CD1c-positive myeloid dendritic cell (primary cell): ENCODE measurements around the gene GDF11.
"Not testable (repeated sequence)": the region's sequence is repeated elsewhere in the genome, so short reads cannot be mapped to it uniquely, and the experiment has no call there.

Source experiments
- DNase-seq: peaks from one replicate; pipeline ENCODE4 v3.0.0-alpha.2; 2016; ENCODE audit errors: extremely low spot score

The GDF11 gene

DNA sequence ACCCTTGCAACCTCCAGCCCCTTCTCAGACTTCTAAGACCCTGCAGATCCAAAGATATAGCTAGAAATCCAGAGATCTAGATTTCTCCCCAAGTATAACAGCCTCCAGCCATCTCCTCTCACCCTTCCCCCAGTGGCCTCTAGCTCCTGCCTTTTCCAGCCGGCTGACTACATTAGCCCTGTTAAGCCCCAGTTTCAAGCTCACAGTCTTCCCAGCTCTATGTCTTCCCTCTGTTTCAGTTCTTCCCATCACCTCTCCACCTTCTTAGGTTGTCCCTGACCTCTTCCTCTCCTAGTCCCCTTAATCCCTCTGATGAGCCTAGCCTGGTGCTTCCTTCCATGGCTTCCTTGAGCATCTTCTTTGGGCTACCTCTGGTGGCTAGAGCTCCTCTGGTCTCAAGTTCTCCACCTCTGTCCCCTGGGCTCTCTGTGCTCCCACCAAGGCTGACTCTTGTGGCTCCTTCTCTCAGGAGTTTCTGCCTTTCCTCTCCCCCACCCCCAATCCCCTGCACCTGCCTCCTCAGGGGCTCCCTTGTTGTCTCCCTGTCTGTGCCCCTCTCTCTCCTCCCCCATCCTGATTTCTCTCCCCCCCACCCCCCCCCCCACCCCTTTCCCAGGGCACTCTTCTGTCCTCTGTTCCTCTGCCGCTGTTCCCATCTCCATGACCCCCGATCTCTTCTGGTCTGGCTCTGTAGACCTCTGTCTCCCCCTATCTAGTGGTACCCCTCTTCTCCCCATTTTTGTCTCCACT lies 816 bp upstream of the GDF11 start:
- DNase-seq = no peak

- peak; percentile 61 for DNase-seq
These were observed 751 bp downstream of the GDF11 start for GRCh38 chr12:55743406-55744339.

GRCh38 chr12:55744340-55745030 lies 1.6 kb downstream of the GDF11 start:
- DNase-seq = no peak

DNA sequence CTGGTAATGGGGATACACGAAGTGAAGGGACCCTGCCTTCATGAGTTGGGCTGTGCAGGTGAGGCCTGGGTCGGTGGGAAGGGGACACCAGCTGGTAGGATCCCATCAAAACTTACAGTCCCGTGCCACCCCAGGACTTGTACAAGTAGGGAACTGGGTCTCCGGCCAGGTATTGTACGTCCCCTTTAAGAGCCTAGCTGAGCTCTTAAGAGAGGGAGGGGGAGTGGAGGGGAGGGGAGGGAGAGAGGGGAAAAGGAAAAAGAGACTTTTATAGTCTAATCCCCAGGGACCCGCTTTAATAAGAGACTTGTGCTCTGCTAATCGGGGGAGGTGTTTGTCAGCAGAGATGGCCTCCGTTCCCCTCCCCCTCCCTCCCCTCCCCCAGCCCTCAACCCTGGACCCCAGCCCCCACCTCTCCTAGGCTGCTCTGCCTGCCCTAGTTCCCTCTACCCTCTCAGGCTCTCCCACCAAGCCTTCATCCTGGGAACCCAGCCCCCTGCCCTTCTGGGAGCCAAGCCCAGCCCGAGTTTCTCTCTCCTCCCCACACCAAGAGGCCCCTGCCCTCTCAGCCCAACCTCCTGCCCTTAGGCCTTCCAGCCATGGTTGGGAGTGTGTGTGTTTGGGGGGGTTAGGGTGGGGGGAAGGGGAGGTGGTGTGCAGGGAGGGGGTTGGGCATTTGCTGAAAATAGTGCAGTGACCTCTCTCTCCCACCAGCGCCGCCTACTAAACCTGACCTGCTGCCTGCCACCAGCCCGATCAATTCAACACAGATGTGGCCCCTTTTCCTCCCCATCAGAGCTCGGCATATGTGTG lies 2.6 kb downstream of the GDF11 start:
- DNase-seq = no peak

DNA sequence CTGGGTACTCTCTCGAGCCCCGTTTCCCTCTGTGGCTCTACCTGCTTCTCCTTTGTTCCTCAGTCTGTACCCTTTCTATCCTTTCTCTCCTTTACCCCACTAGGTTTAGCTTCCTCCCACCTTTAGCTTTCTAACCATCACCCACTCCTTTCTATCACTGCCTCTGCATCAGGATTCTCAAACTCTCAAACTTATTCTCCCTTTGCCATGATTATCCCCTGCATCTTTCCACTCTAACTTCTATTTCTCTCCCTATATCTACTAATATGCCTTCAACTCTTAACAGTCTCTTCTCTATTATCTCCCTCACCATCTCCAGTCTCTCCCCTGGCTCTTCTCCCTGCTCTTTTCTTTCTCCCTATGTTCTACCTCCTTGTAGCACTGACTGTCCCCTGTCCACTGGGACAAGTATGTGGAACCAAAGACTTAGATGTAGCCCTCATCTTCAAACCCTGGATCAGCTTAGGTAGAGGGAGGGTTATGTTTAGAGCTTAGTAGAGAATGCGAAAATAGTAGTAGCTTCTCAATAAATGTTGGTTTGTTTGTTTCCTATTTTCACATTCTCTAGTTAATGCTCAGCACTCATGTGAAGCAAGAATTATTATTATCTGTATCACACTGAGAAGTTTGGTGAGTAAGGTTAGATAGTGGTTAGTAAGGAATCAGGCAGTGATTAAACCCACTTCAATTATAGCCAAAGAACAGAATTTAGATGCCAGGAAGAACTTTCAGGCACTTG lies 3.4 kb downstream of the GDF11 start:
- no peak for DNase-seq

GRCh38 chr12:55746913-55747231 lies 4.0 kb downstream of the GDF11 start:
- no peak for DNase-seq

DNA sequence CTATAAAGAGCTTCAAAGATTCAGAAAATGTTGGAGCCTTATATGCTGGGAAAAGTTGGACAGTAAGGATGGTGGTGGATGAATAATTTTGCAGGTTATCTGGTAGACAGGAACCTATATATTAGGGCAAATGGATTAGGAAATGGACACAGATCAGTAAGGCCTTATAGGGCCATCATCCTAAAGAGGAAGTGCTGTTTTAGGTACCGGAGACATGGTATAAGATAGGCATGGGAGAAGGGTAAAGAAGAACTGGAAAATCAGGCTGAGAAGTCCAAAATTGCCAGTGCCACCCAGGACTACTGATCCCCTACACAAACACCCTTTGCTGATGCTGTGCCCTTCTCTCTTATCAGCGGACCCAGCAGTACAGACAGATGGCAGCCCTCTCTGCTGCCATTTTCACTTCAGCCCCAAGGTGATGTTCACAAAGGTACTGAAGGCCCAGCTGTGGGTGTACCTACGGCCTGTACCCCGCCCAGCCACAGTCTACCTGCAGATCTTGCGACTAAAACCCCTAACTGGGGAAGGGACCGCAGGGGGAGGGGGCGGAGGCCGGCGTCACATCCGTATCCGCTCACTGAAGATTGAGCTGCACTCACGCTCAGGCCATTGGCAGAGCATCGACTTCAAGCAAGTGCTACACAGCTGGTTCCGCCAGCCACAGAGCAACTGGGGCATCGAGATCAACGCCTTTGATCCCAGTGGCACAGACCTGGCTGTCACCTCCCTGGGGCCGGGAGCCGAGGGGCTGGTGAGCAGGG lies 5.5 kb downstream of the GDF11 start:
- DNase-seq = no peak

DNA sequence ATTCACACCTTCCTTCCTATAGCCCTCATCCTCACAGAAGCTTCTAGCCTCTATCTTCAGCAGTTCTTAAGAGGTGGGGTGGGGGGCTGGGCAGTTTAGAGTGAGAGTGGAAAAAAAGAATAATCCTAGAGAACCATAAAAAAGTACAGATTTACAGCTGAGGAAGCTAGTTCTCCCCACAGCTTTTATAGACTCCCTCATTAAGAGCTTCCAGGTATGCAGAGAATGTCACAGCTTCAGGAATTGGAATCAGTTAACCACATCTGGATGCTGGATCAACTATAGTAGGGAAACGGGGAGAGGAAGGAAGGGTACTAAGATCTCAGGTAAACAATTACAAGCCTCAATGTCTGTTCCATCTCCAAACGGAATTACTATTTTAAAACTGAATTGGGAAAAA lies 12.3 kb downstream of the GDF11 start:
- DNase-seq = no peak

DNA sequence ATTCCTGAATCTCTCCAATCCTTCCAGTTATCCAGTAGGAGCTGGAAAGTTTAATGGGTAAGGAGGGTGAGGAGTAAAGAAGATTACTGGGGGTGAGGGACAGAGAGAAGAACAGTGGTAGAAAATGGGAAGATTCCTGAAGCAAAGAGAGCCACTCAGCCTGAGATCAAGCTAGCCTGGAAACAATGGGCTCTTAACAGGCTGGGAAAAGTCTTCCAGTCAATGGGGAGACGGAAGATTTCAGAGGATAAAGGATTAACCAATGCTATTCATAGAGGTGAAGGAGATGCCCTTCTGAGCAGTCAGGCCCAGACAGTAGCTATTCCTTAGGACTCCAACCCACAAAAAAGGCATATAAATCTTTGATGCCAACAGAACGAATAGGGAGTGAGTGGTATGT lies 14.8 kb downstream of the GDF11 start:
- DNase-seq = no peak

DNA sequence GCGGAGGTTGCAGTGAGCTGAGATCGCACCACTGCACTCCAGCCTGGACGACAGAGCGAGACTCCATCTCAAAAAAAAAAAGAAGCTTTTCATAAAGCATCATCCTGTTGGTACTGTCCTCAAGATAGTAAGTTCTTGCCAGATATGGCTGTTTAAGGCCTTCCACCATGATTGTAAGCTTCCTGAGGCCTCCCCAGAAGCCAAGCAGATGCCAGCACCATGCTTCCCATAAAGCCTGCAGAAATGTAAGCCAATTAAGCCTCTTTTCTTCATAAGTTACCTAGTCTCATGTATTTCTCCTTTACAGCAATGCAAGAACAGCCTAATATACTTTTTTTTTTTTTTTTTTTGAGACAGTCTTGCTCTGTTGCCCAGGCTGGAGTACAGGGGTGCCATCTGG lies 15.7 kb downstream of the GDF11 start:
- DNase-seq = not testable (repeated sequence)

DNA sequence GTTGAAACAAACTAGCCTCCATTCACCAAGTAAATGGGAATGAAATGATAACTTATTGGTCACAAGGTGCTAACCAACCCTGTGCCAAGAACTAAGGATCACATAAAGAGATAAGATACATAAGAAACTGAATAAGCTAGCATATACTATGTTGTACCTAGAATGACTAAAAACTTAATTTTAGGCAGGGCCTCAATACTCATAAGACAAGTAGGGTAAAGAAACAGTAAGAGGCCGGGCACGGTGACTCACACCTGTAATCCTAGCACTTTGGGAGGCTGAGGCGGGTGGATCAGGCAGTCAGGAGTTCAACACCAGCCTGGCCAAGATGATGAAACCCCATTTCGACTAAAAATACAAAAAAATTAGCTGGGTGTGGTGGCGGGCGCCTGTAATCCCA lies 17.7 kb downstream of the GDF11 start:
- no peak for DNase-seq

DNA sequence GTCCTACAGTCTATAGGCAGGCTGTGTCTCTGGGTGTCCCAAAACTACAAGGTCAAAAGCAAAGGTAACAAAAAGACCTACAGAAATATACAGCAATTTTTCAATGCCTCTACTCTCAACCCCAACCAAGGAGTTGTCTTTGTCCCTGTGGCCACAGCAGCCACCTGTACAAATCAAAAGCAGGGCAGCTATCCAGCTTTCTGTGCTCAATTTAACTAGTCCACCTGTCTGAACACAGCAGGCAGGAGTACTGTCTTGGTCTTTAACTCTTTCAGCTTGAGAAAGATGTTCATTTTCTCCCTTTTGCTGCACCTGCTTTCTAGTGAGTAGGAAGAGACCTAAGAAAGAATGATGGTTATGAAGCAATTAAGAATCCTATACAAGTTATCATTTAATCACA lies 19.7 kb downstream of the GDF11 start:
- no peak for DNase-seq

GRCh38 chr12:55765736-55766290 lies 22.9 kb downstream of the GDF11 start:
- DNase-seq = no peak

GRCh38 chr12:55767156-55767555 lies 24.2 kb downstream of the GDF11 start:
- no peak for DNase-seq

DNA sequence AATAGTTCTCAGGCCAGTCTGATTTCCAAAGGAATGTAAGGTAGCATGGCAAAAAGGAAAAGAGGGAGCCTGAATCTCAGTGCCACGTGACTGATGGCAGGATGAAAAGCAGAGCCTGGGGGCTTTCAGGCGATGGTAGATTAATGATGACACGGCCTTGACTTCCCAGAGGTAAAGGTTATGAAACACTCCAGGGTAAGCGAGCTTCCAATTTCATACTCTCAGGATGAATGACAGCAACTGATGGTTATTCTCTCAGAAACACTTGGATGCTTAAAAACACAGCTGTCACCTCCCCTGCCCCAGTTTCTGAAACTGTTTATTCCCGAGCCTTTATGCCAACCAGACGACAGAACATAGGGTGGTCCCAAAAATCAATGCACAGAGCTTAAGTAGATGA lies 28.8 kb downstream of the GDF11 start:
- DNase-seq = no peak

DNA sequence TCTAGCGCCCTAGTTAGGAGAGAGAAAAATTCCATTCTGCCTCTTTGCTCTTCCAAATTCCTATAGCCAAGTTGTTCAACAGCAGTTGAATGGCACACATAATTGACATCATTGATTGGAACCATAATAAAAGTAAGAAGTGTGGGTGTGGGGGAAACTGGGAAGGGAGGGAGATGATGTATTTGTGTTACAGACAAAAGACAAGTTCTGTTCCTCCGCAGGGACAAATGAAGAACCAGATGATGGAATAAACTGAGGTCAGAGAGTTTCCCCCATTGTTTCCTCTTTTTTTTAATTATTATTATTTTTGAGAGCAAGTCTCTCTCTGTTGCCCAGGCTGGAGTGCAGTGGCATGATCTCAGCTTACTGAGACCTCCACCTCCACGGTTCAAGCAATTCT lies 34.9 kb downstream of the GDF11 start:
- peak; percentile 4 for DNase-seq

- DNase-seq = no peak
These were observed 37.8 kb downstream of the GDF11 start for GRCh38 chr12:55780685-55781084.

DNA sequence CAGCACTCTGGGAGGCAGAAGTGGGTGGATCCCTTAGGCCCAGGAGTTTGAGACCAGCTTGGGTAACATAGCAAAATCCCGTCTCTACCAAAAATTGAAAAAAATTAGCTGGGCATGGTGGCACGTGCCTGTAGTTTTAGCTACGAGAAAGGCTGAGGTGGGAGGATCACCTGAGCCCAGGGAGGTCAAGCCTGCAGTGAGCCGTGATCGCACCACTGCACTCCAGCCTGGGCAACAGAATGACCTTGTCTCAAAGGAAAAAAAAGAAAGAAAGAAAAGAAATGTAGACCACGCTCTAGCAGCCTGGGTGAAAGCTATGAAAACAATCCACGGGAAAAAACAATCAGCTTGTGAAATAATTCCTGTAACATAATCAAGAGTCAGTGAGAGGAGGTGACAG lies 45.6 kb downstream of the GDF11 start:
- DNase-seq = no peak

DNA sequence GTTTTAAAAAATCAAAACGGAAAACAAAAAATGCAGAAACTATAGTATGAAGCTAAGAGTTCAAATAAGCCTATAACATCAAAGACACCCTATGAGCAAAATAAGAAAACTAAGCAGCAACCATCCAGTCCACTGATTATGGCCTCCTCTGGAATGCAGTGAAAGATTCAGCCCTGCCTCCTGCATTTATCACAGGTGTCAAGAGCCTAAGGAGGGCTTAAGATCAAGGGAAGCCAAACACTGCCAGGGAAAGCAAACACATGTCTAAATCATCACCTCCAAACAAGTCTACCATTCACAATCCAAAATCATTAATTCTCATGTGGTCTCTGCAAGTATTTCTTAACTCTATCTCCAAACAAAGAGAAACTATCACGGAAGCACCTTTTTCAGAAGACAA lies 46.2 kb downstream of the GDF11 start:
- no peak for DNase-seq

DNA sequence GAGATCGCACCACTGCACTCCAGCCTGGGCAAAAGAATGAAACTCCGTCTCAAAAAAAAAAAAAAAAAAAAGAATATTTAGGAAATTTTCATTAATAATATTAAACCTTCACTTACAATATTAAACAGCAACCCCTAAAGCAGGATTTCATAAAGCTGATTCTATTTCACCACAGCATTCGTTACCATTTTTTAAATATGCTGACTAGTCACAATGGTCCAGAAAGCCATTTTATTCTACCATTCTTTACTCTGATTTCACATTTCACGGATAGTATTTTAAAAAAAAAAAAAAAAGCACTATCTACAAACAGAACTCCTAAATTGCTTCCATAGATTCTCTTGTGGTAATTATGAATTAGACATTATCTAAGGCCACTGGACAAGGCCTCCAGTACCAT lies 47.0 kb downstream of the GDF11 start:
- DNase-seq = no peak
